Measurements from ENCODE around the gene IQUB. TPM values are rescaled to one million over a fixed set of nuclear protein-coding genes. Genes with fewer than 3 reads are reported as not detected.
"Not testable (repeated sequence)": the region's sequence is repeated elsewhere in the genome, so short reads cannot be mapped to it uniquely, and the experiment has no call there.

The IQUB gene
- total RNA-seq, 1 donor from 2014 or later: 0.13 TPM

- no peak for DNase-seq (ENCODE audit: low read depth in 2 of 2)
These were observed 5.5 kb upstream of the IQUB start for GRCh38 chr7:123539871-123540270.

GRCh38 chr7:123538897-123539296, 4.5 kb upstream of the IQUB start:
- no peak for DNase-seq (ENCODE audit: low read depth in 2 of 2)

- peak in 1 of 2 donors; percentile 87 for DNase-seq (ENCODE audit: low read depth in 2 of 2)
These were observed 3.9 kb upstream of the IQUB start for GRCh38 chr7:123538189-123538714.

GRCh38 chr7:123537026-123537642, 2.7 kb upstream of the IQUB start:
- peak in 1 of 2 donors; percentile 40 for DNase-seq (ENCODE audit: low read depth in 2 of 2)

GRCh38 chr7:123535517-123535916, 1.1 kb upstream of the IQUB start:
- DNase-seq (ENCODE audit: low read depth in 2 of 2): no peak

- no peak for DNase-seq (ENCODE audit: low read depth in 2 of 2)
These were observed 439 bp downstream of the IQUB start for GRCh38 chr7:123533929-123534382.

GRCh38 chr7:123533553-123533917, 860 bp downstream of the IQUB start:
- DNase-seq (ENCODE audit: low read depth in 2 of 2): no peak

GRCh38 chr7:123532788-123533552, 1.4 kb downstream of the IQUB start:
- peak in 1 of 2 donors; percentile 28 for DNase-seq (ENCODE audit: low read depth in 2 of 2)

- not testable (repeated sequence) for DNase-seq (ENCODE audit: low read depth in 2 of 2)
These were observed 2.1 kb downstream of the IQUB start for GRCh38 chr7:123532343-123532742.

GRCh38 chr7:123530035-123530591, 4.3 kb downstream of the IQUB start:
- DNase-seq (ENCODE audit: low read depth in 2 of 2): not testable (repeated sequence)

- no peak for DNase-seq (ENCODE audit: low read depth in 2 of 2)
These were observed 6.1 kb downstream of the IQUB start for GRCh38 chr7:123528265-123528664.

- not testable (repeated sequence) for DNase-seq (ENCODE audit: low read depth in 2 of 2)
These were observed 6.6 kb downstream of the IQUB start for GRCh38 chr7:123527712-123528225.

GRCh38 chr7:123526533-123526932, 7.9 kb downstream of the IQUB start:
- not testable (repeated sequence) for DNase-seq (ENCODE audit: low read depth in 2 of 2)

- DNase-seq (ENCODE audit: low read depth in 2 of 2): no peak
These were observed 12.3 kb downstream of the IQUB start for GRCh38 chr7:123522066-123522465.

- DNase-seq (ENCODE audit: low read depth in 2 of 2): no peak
These were observed 29.2 kb downstream of the IQUB start for GRCh38 chr7:123505221-123505620.

GRCh38 chr7:123502201-123502600, 32.2 kb downstream of the IQUB start:
- no peak for DNase-seq (ENCODE audit: low read depth in 2 of 2)

- no peak for DNase-seq (ENCODE audit: low read depth in 2 of 2)
These were observed 33.4 kb downstream of the IQUB start for GRCh38 chr7:123500878-123501489.

GRCh38 chr7:123499211-123499970, 35.0 kb downstream of the IQUB start:
- DNase-seq (ENCODE audit: low read depth in 2 of 2): no peak

- no peak for DNase-seq (ENCODE audit: low read depth in 2 of 2)
These were observed 35.8 kb downstream of the IQUB start for GRCh38 chr7:123498601-123499000.

GRCh38 chr7:123498031-123498430, 36.4 kb downstream of the IQUB start:
- DNase-seq (ENCODE audit: low read depth in 2 of 2): no peak

- DNase-seq (ENCODE audit: low read depth in 2 of 2): peak; percentile 23 to 48
These were observed 40.1 kb downstream of the IQUB start for GRCh38 chr7:123494193-123494796.
